Spleen (tissue), 7 donors: ENCODE results near the gene GRIK4.

Experiments used
- CTCF ChIP-seq, 11 experiments: fragments of 200-600 bp in 7 of 11; fragments of 450-650 bp in 4 of 11; sonication (generic) in 4 of 11; IDR thresholded peaks in 8 of 11; conservative IDR thresholded peaks in 3 of 11; 1 replicate in 7 of 11; 2 replicates in 4 of 11; pipeline versions ENCODE4 v1.4.0 to v1.8.0; 2016 to 2021; ENCODE audit warnings: antibody characterized with exemption in 11 of 11, inconsistent platforms in 4 of 11, mild to moderate bottlenecking in 1 of 11
- POLR2A ChIP-seq, 3 donors: fragments of 450-650 bp; IDR thresholded peaks; one replicate each; pipeline ENCODE4 v1.5.1; 2017; ENCODE audit warnings: antibody characterized with exemption in 3 of 3, mild to moderate bottlenecking in 1 of 3
- POLR2AphosphoS5 ChIP-seq, 3 donors: sonication (generic); formaldehyde crosslinking; IDR thresholded peaks; one replicate each; pipeline ENCODE4 v1.5.1; 2017; ENCODE audit warnings: antibody characterized with exemption in 3 of 3
- donor health status: DM: no; HTN: no; CAD: no; lungs with moderate emphysema.
- donor health status: DM: no; HTN: no; CAD: no.
- donor health status: DM: no; HTN: no; CAD: no.

- TF ChIP-seq CTCF (IDR thresholded peaks at IDR 0.05 in 8 of 11, conservative IDR thresholded peaks at IDR 0.05 in 3 of 11), result no peak
- no peak for TF ChIP-seq POLR2A (IDR thresholded peaks at IDR 0.05)
- no peak for TF ChIP-seq POLR2AphosphoS5 (IDR thresholded peaks at IDR 0.05)
Measured at GRCh38 chr11:120712881-120713280, 201.3 kb downstream of the GRIK4 start.
